Activated B cell treated with CpG ODN at 0.5 μM for 24 hours (primary cell): ENCODE data around the gene WBP1L. TPM values are rescaled to one million over a fixed set of nuclear protein-coding genes. Genes with fewer than 3 reads are reported as not detected.

ENCODE experiments used
- ATAC-seq: fragments of 200-7000 bp; cut with Tn5 transposase; one replicate; pipeline ENCODE4 v1.10.0; 2021; ENCODE audit warnings: low read depth, mild to moderate bottlenecking, moderate library complexity
- CTCF ChIA-PET: fragments of 350-600 bp; sonication (Branson Sonifier 250); formaldehyde crosslinking; loops from one replicate; lab custom pipeline; 2021; ENCODE audit warnings: antibody characterized with exemption; lab: Charles Lee
- POLR2A ChIA-PET: fragments of 350-600 bp; sonication (Branson Sonifier 250); formaldehyde crosslinking; loops from one replicate; lab custom pipeline; 2021; ENCODE audit warnings: antibody characterized with exemption; lab: Charles Lee
- DNase-seq: peaks from one replicate; pipeline ENCODE4 v3.0.0; 2022
- H3K27ac Mint-ChIP-seq: one replicate; pipeline ENCODE4 v1.8.0; 2020; ENCODE audit warnings: mixed read lengths
- H3K27me3 Mint-ChIP-seq: one replicate; pipeline ENCODE4 v1.8.0; 2021; ENCODE audit warnings: mixed read lengths
- H3K36me3 Mint-ChIP-seq: one replicate; pipeline ENCODE4 v1.8.0; 2021; ENCODE audit warnings: low read depth, mixed read lengths
- H3K4me1 Mint-ChIP-seq: one replicate; pipeline ENCODE4 v1.8.0; 2021; ENCODE audit warnings: mixed read lengths
- H3K4me3 Mint-ChIP-seq: one replicate; pipeline ENCODE4 v1.8.0; 2020; ENCODE audit warnings: mild to moderate bottlenecking, mixed read lengths
- H3K9me3 Mint-ChIP-seq: one replicate; pipeline ENCODE4 v1.8.0; 2020; ENCODE audit warnings: mixed read lengths
- intact Hi-C: fragments of 100-400 bp; cut with micrococcal nuclease; formaldehyde crosslinking; loops from one replicate; pipeline ENCODE4 v1.15.1; 2024
- total RNA-seq: library from RNA; stranded (reverse); gene quantifications from 2 replicates; pipeline ENCODE4 v1.2.3, GENCODE V29; 2022
- TF ChIP-seq, protein P1 (sequence below): fragments of 200-600 bp; IDR thresholded peaks from one replicate; pipeline ENCODE4 v1.8.0; 2022; ENCODE audit warnings: antibody characterized with exemption, mild to moderate bottlenecking

WBP1L gene
- total RNA-seq, 1 donor from 2014 or later = 30.5 TPM

DNA sequence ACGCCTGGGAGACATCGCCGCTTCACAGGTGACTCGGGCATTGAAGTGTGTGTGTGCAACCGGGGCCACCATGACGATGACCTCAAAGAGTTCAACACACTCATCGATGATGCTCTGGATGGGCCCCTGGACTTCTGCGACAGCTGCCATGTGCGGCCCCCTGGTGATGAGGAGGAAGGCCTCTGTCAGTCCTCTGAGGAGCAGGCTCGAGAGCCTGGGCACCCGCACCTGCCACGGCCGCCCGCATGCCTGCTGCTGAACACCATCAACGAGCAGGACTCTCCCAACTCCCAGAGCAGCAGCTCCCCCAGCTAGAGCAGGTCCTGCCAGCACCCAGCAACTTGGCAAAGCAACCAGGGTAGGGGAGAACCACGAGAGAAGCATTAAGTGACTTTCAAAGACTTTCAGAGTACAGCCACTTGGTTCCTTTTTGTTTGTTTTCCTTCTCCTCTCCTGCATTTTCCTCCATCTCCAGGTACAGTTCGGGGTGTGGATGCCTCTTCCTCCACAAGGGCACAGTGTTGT is 69.3 kb downstream of the WBP1L start:
- POLR2A ChIA-PET = interaction anchor here (0.9 to 1.0 kb wide), 2 partner anchors 59 to 69 kb away, joined by 3 read pairs; no protein-coding TSS in a partner anchor
- peaks cover 39% of the 10 kb centered on the region for H3K4me1 Mint-ChIP-seq
- H3K27ac Mint-ChIP-seq = no peak overlapping the region
- ATAC-seq = no peak
- H3K4me3 Mint-ChIP-seq = no peak overlapping the region
- H3K9me3 Mint-ChIP-seq = no peaks in the 10 kb centered on the region
- DNase-seq = no peak
- H3K36me3 Mint-ChIP-seq = peaks cover 69% of the 10 kb centered on the region
- intact Hi-C loops = no loop called here
- CTCF ChIA-PET = no interaction called here
- no peaks in the 10 kb centered on the region for H3K27me3 Mint-ChIP-seq
- TF ChIP-seq, protein P1, sequence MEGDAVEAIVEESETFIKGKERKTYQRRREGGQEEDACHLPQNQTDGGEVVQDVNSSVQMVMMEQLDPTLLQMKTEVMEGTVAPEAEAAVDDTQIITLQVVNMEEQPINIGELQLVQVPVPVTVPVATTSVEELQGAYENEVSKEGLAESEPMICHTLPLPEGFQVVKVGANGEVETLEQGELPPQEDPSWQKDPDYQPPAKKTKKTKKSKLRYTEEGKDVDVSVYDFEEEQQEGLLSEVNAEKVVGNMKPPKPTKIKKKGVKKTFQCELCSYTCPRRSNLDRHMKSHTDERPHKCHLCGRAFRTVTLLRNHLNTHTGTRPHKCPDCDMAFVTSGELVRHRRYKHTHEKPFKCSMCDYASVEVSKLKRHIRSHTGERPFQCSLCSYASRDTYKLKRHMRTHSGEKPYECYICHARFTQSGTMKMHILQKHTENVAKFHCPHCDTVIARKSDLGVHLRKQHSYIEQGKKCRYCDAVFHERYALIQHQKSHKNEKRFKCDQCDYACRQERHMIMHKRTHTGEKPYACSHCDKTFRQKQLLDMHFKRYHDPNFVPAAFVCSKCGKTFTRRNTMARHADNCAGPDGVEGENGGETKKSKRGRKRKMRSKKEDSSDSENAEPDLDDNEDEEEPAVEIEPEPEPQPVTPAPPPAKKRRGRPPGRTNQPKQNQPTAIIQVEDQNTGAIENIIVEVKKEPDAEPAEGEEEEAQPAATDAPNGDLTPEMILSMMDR = no peak

DNA sequence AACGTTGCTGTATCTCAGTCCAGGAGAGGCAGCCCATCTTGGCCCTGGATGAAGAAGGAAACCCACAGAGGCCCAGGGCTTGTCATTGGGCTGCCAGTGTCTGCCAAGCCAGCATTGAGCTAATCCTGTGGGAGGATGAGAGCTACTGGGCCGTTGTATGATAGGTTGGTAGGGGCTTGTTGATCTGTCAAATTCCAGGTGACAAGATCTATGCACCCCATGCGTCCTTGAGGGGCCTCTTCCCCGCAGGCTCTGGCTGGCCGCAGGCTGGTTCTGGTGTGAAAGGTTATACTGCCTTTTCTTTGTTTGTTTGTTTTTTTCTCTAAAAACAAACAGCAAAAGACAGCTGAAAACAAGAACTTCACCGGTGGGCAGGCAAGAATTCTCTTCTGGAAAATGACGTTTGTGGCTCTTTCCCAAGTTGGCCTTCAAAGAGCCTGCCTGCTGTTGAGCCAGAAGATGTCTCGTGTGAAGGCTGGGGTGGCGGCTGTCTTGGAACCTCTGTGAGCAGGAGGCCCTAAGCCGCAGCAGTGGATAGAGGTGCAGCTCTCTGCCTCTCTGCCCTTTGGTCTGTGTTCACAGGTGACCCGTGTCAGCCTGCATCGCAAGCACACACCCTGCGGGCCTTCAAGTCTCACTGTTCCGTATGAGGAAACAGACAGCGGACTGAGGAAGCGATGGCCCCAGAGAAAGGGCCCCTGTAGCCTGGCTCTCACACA is 70.1 kb downstream of the WBP1L start:
- H3K27me3 Mint-ChIP-seq = no peaks in the 10 kb centered on the region
- ChIA-PET POLR2A (interaction anchor here (0.6 kb wide), 1 partner anchor 38 kb away, joined by 3 read pairs; no protein-coding TSS in a partner anchor), CTCF (no interaction called here)
- ATAC-seq (peak; percentile 64), DNase-seq (no peak)
- intact Hi-C loops = loop anchor here (2.0 kb wide), 1 partner anchor 17 kb away; no protein-coding TSS in a partner anchor
- no peak overlapping the region for H3K4me3 Mint-ChIP-seq
- peaks cover 62% of the 10 kb centered on the region for H3K36me3 Mint-ChIP-seq
- peaks cover 42% of the 10 kb centered on the region for H3K4me1 Mint-ChIP-seq
- peak overlapping the region; percentile 69 for H3K27ac Mint-ChIP-seq
- TF ChIP-seq, protein P1 = no peak
- no peaks in the 10 kb centered on the region for H3K9me3 Mint-ChIP-seq

DNA sequence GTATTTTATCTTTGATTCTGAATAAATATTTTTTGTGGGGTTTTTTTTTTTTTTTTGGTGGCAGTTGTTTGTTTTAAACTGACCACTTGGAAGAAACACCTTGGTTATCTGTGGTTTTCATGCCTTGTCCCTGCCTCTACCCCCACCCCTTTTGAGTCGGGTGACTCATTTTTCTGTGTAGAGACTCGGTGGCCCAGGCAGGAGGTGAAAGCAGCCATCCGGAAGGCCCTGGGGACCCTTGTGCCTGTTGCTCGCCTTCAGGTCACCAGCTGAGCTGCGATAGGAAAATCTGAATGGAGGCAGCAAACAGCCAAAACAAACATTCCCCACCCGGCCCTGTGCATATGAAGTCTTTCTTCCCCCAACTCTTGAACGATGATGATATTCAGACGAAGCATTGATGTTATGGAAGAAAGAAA is 70.7 kb downstream of the WBP1L start:
- TF ChIP-seq, protein P1 = no peak
- POLR2A ChIA-PET = interaction anchor here (0.6 kb wide), 1 partner anchor 1449 kb away, joined by 3 read pairs; no protein-coding TSS in a partner anchor
- H3K27me3 Mint-ChIP-seq = no peaks in the 10 kb centered on the region
- ATAC-seq = peak; percentile 81
- H3K36me3 Mint-ChIP-seq = peaks cover 59% of the 10 kb centered on the region
- peak; percentile 31 for DNase-seq
- H3K9me3 Mint-ChIP-seq = no peaks in the 10 kb centered on the region
- CTCF ChIA-PET = no interaction called here
- H3K4me1 Mint-ChIP-seq = peaks cover 48% of the 10 kb centered on the region
- peak overlapping the region; percentile 69 for H3K27ac Mint-ChIP-seq
- intact Hi-C loops = loop anchor here (2.0 kb wide), 1 partner anchor 18 kb away; no protein-coding TSS in a partner anchor
- H3K4me3 Mint-ChIP-seq = no peak overlapping the region

DNA sequence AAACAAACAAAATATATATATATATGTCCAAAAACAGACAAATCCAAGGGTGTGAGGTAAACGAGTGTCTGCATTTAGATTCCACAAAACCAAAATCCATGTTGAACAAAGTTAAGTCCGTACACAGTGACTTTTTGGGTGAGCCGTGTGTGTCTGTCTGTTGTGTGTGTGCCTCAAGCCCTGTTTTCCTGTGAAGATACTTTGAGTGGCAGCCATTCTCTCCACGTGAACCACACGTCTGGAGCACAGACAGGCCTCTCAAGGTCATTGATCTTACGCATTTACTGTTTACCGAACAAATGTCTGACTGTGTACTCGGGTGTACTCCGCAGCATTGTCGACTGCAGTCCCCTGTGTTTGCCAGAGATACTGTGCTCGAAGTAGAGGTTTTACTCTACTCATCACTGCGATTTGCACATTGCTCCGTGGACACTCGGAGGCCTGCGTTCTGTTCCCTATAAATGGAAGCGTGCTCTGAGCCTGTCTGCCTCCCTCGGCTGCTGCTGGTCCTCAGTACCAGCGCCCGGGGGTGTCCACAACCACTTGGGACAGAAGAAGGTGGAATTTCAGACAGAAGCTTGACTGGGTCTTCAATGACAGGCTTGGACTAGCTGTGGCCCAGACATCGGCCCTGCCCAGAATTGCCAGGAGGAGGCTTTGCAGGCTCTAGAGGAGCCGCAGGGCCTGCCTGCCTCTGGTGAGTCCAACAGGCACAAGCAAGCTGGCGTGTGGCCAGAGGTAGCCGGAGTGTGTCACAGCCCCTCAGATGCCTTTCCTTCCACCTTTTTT is 71.3 kb downstream of the WBP1L start:
- ATAC-seq = no peak
- Mint-ChIP-seq H3K27ac (peak overlapping the region; percentile 61), H3K4me1 (peaks cover 50% of the 10 kb centered on the region), H3K36me3 (peaks cover 53% of the 10 kb centered on the region), H3K4me3 (no peak overlapping the region), H3K9me3 (no peaks in the 10 kb centered on the region), H3K27me3 (no peaks in the 10 kb centered on the region)
- DNase-seq = no peak
- intact Hi-C loops = loop anchor here (2.0 to 5.0 kb wide), 2 partner anchors 18 to 63 kb away; no protein-coding TSS in a partner anchor
- POLR2A ChIA-PET = interaction anchor here (0.6 kb wide), 1 partner anchor 1448 kb away, joined by 3 read pairs; no protein-coding TSS in a partner anchor
- TF ChIP-seq, protein P1 = no peak
- CTCF ChIA-PET = no interaction called here
